ENCODE measurements around the gene KHK.

DNA sequence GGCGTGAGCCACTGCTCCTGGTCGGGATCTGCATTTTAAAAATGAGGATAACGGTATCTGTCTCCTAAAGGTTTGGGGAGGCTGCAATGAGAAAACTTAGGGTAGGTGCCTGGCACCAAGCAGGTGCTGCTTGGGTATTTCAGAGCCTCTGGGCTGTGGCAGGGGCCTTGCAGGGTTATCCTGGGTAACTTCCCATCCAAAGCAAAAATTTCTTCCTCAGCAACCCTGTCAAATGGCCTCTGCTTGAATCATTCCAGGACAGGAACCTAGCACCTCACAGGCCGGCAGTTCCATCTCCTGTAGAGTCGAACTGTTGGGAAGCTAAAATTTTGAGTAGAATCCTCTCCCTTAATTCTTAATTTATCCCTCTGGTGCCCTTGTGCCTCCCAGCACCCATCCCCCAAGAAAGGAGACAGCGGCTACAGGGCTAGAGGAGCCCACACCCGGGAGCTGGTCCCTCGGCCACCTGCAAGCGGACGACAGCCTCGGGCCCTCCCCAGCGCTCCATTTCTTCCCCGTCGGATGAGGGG is 31.5 kb downstream of the KHK start:
- no peak for TF ChIP-seq LARP7 (IDR thresholded peaks at IDR 0.05)
- no peak for TF ChIP-seq MAZ (CRISPR knock-in tag; conservative IDR thresholded peaks at IDR 0.05 in 1 of 2, IDR thresholded peaks at IDR 0.05 in 1 of 2)
